Naive thymus-derived CD8-positive, alpha-beta T cell (primary cell): ENCODE results near the gene RPS15. TPM values are rescaled to one million over a fixed set of nuclear protein-coding genes. Genes with fewer than 3 reads are reported as not detected.
A peak's percentile ranks its signal among the peaks of the same experiment; 100 is the strongest.
"Not testable (repeated sequence)": the region's sequence is repeated elsewhere in the genome, so short reads cannot be mapped to it uniquely, and the experiment has no call there.

Experiments
- ATAC-seq, 2 donors: fragments of 150-1000 bp; cut with Tn5 transposase in 1 of 2; sonication (Bioruptor Pico), chemical (Tn5 transposase) in 1 of 2; 1 replicate in 1 of 2; 2 replicates in 1 of 2; pipeline ENCODE4 v1.10.0; 2021; ENCODE audit warnings: mild to moderate bottlenecking in 2 of 2, moderate library complexity in 2 of 2
- POLR2A ChIA-PET: fragments of 350-600 bp; sonication (Branson Sonifier 250); formaldehyde crosslinking; loops from one replicate; lab custom pipeline; 2021; ENCODE audit warnings: antibody characterized with exemption; lab: Charles Lee
- DNase-seq, 10 donors: peaks; one replicate each; pipeline versions ENCODE4 v3.0.0 to v3.0.0-alpha.2; 2020 to 2022
- H3K27ac Mint-ChIP-seq, 10 donors: one replicate each; pipeline ENCODE4 v1.8.0; 2020 to 2022; ENCODE audit warnings: mild to moderate bottlenecking in 10 of 10, mixed read lengths in 10 of 10, moderate library complexity in 4 of 10, inconsistent platforms in 1 of 10
- H3K27me3 Mint-ChIP-seq, 5 donors: one replicate each; pipeline ENCODE4 v1.8.0; 2021 to 2022; ENCODE audit warnings: mixed read lengths in 5 of 5
- H3K36me3 Mint-ChIP-seq, 3 donors: one replicate each; pipeline ENCODE4 v1.8.0; 2020 to 2022; ENCODE audit warnings: mixed read lengths in 3 of 3, mild to moderate bottlenecking in 2 of 3, inconsistent platforms in 1 of 3
- H3K4me1 Mint-ChIP-seq, 4 donors: one replicate each; pipeline ENCODE4 v1.8.0; 2021 to 2022; ENCODE audit warnings: mixed read lengths in 4 of 4
- H3K4me3 Mint-ChIP-seq, 10 donors: one replicate each; pipeline ENCODE4 v1.8.0; 2020 to 2022; ENCODE audit warnings: mild to moderate bottlenecking in 10 of 10, mixed read lengths in 10 of 10, moderate library complexity in 6 of 10, inconsistent platforms in 1 of 10
- H3K9me3 Mint-ChIP-seq, 9 donors: one replicate each; pipeline ENCODE4 v1.8.0; 2020 to 2022; ENCODE audit warnings: mixed read lengths in 9 of 9, mild to moderate bottlenecking in 3 of 9, inconsistent platforms in 1 of 9, moderate library complexity in 1 of 9
- polyA plus RNA-seq, 3 donors: library from polyadenylated mRNA; unstranded; fragments of 300-500 nt; fragmentation: Illumina TruSeq; gene quantifications; one replicate each; pipeline ENCODE4 v1.2.3, GENCODE V29; 2021
- total RNA-seq, 8 experiments: library from RNA in 2 of 8; stranded (reverse) in 2 of 8; gene quantifications; one replicate each; pipeline ENCODE4 v1.2.3 and lab custom pipeline; 2021 to 2026

RPS15 gene
- total and polyA plus RNA-seq, 5 experiments from 2014 or later, result 1,886 to 4,304 (median 3,438) TPM

- DNase-seq (peak; percentile 45 to 86 (median 60)), ATAC-seq (peak; percentile 67 to 69)
- POLR2A ChIA-PET, result interaction anchor here (0.6 to 1.9 kb wide), 6 partner anchors 15 to 62 kb away, joined by 3 to 11 read pairs (median 3); partner anchors contain the start of gene RPS15
- Mint-ChIP-seq H3K27me3 (peaks cover 0 to 10% (median 0%) of the 10 kb centered on the region in 5 donors), H3K4me3 (peak overlapping the region; percentile 64 to 86 (median 76)), H3K9me3 (no peaks in the 10 kb centered on the region), H3K36me3 (no peaks in the 10 kb centered on the region), H3K27ac (no peak overlapping the region), H3K4me1 (peaks cover 9 to 22% (median 17%) of the 10 kb centered on the region in 4 donors)
Observed at GRCh38 chr19:1470305-1471009, 32.3 kb downstream of the RPS15 start.

- POLR2A ChIA-PET, result interaction anchor here (0.9 to 1.9 kb wide), 7 partner anchors 16 to 196 kb away, joined by 3 to 14 read pairs (median 3); partner anchors contain the start of genes FAM174C and RPS15
- Mint-ChIP-seq H3K36me3 (no peaks in the 10 kb centered on the region), H3K4me3 (peak overlapping the region; percentile 42 to 80 (median 74)), H3K27ac (no peak overlapping the region), H3K4me1 (peaks cover 9 to 22% (median 17%) of the 10 kb centered on the region in 4 donors), H3K9me3 (no peaks in the 10 kb centered on the region), H3K27me3 (peaks cover 0 to 7% (median 0%) of the 10 kb centered on the region in 5 donors)
- DNase-seq (peak in 1 of 10 donors; percentile 13), ATAC-seq (peak; percentile 21 to 33)
Observed at GRCh38 chr19:1471010-1471514, 32.9 kb downstream of the RPS15 start.

GRCh38 chr19:1471515-1472160 lies 33.4 kb downstream of the RPS15 start:
- Mint-ChIP-seq H3K36me3 (peaks cover 0 to 2% (median 0%) of the 10 kb centered on the region in 3 donors), H3K4me1 (peaks cover 9 to 25% (median 18%) of the 10 kb centered on the region in 4 donors), H3K4me3 (peak overlapping the region in 8 of 10 donors; percentile 52 to 80 (median 74)), H3K27me3 (peaks cover 0 to 7% (median 0%) of the 10 kb centered on the region in 5 donors), H3K9me3 (no peaks in the 10 kb centered on the region), H3K27ac (no peak overlapping the region)
- ATAC-seq (peak; percentile 13 to 15), DNase-seq (peak in 3 of 10 donors; percentile 13 to 31 (median 30))
- POLR2A ChIA-PET, result interaction anchor here (0.6 to 1.9 kb wide), 10 partner anchors 16 to 426 kb away, joined by 3 to 14 read pairs (median 4); partner anchors contain the start of genes FAM174C and REEP6

- POLR2A ChIA-PET, result interaction anchor here (0.6 to 1.9 kb wide), 7 partner anchors 17 to 425 kb away, joined by 3 to 14 read pairs (median 6); partner anchors contain the start of genes FAM174C and REEP6
- Mint-ChIP-seq H3K27me3 (peaks cover 0 to 4% (median 0%) of the 10 kb centered on the region in 5 donors), H3K9me3 (no peaks in the 10 kb centered on the region), H3K4me1 (peaks cover 10 to 30% (median 22%) of the 10 kb centered on the region in 4 donors), H3K27ac (no peak overlapping the region), H3K4me3 (peak overlapping the region in 7 of 10 donors; percentile 10 to 79 (median 33)), H3K36me3 (peaks cover 0 to 7% (median 0%) of the 10 kb centered on the region in 3 donors)
- no peak for DNase-seq
- ATAC-seq, result no peak
Observed at GRCh38 chr19:1472231-1473084, 34.3 kb downstream of the RPS15 start.

GRCh38 chr19:1473085-1473851 lies 35.1 kb downstream of the RPS15 start:
- peak overlapping the region in 2 of 10 donors; percentile 22 to 36 for H3K4me3 Mint-ChIP-seq
- POLR2A ChIA-PET, result interaction anchor here (0.6 to 1.6 kb wide), 4 partner anchors 16 to 1966 kb away, joined by 3 to 7 read pairs (median 4); partner anchors contain the start of gene REEP6
- peaks cover 0 to 7% (median 0%) of the 10 kb centered on the region in 3 donors for H3K36me3 Mint-ChIP-seq
- H3K27me3 Mint-ChIP-seq, result peaks cover 0 to 3% (median 0%) of the 10 kb centered on the region in 5 donors
- H3K9me3 Mint-ChIP-seq, result no peaks in the 10 kb centered on the region
- DNase-seq (no peak), ATAC-seq (no peak)
- peaks cover 11 to 34% (median 25%) of the 10 kb centered on the region in 4 donors for H3K4me1 Mint-ChIP-seq
- H3K27ac Mint-ChIP-seq, result no peak overlapping the region

- Mint-ChIP-seq H3K9me3 (no peaks in the 10 kb centered on the region), H3K4me3 (peak overlapping the region in 1 of 10 donors; percentile 51), H3K36me3 (peaks cover 0 to 9% (median 2%) of the 10 kb centered on the region in 3 donors), H3K4me1 (peaks cover 13 to 36% (median 28%) of the 10 kb centered on the region in 4 donors), H3K27ac (peak overlapping the region in 2 of 10 donors; percentile 51 to 53), H3K27me3 (no peaks in the 10 kb centered on the region)
- ATAC-seq (no peak), DNase-seq (no peak)
- POLR2A ChIA-PET, result interaction anchor here (1.1 to 1.3 kb wide), 2 partner anchors 15 to 17 kb away, joined by 3 to 5 read pairs; partner anchors contain the start of gene REEP6
Observed at GRCh38 chr19:1474011-1474764, 36.0 kb downstream of the RPS15 start.

GRCh38 chr19:1474765-1475351 lies 36.7 kb downstream of the RPS15 start:
- DNase-seq, result no peak
- Mint-ChIP-seq H3K4me1 (peaks cover 14 to 39% (median 30%) of the 10 kb centered on the region in 4 donors), H3K9me3 (no peaks in the 10 kb centered on the region), H3K36me3 (peaks cover 0 to 9% (median 2%) of the 10 kb centered on the region in 3 donors), H3K4me3 (peak overlapping the region in 1 of 10 donors; percentile 51), H3K27me3 (no peaks in the 10 kb centered on the region), H3K27ac (peak overlapping the region in 1 of 10 donors; percentile 51)
- POLR2A ChIA-PET, result interaction anchor here (1.1 kb wide), 1 partner anchor 16 kb away, joined by 3 read pairs; the partner anchor contains the start of gene REEP6
- no peak for ATAC-seq

GRCh38 chr19:1475751-1476437 lies 37.7 kb downstream of the RPS15 start:
- Mint-ChIP-seq H3K4me3 (no peak overlapping the region), H3K27me3 (no peaks in the 10 kb centered on the region), H3K4me1 (peaks cover 13 to 37% (median 26%) of the 10 kb centered on the region in 4 donors), H3K27ac (peak overlapping the region in 1 of 10 donors; percentile 32), H3K36me3 (peaks cover 0 to 9% (median 2%) of the 10 kb centered on the region in 3 donors), H3K9me3 (no peaks in the 10 kb centered on the region)
- peak in 1 of 10 donors; percentile 18 for DNase-seq
- no peak for ATAC-seq
- POLR2A ChIA-PET, result no interaction called here

GRCh38 chr19:1477056-1477455 lies 38.9 kb downstream of the RPS15 start:
- not testable (repeated sequence) for H3K36me3 Mint-ChIP-seq, DNase-seq, H3K27me3 Mint-ChIP-seq, ATAC-seq, H3K9me3 Mint-ChIP-seq
- H3K4me1 Mint-ChIP-seq, result peaks cover 11 to 29% (median 19%) of the 10 kb centered on the region in 4 donors
- H3K27ac Mint-ChIP-seq, result peak overlapping the region in 2 of 10 donors; percentile 29 to 43
- H3K4me3 Mint-ChIP-seq, result peak overlapping the region in 8 of 10 donors; percentile 18 to 86 (median 60)
- POLR2A ChIA-PET, result interaction anchor here (0.6 kb wide), 1 partner anchor 14 kb away, joined by 3 read pairs; the partner anchor contains the start of gene REEP6
